ENCODE measurements around the gene RAI1. TPM values are rescaled to one million over a fixed set of nuclear protein-coding genes. Genes with fewer than 3 reads are reported as not detected.

Gene RAI1
- total RNA-seq, 1 donor from 2014 or later = 40.1 TPM

- peaks cover 3% of the 10 kb centered on the region for H3K9me3 Mint-ChIP-seq (ENCODE audit: unreplicated experiment)
- TF ChIP-seq CTCF (IDR thresholded peaks at IDR 0.05) = no peak
- no peak overlapping the region for H3K4me3 Mint-ChIP-seq (ENCODE audit: unreplicated experiment)
- no peak overlapping the region for H3K27ac Mint-ChIP-seq (ENCODE audit: unreplicated experiment)
- H3K36me3 Mint-ChIP-seq (ENCODE audit: unreplicated experiment) = no peaks in the 10 kb centered on the region
- no peaks in the 10 kb centered on the region for H3K4me1 Mint-ChIP-seq (ENCODE audit: unreplicated experiment)
- DNase-seq (ENCODE audit: extremely low spot score, unreplicated experiment) = no peak
- peaks cover 3% of the 10 kb centered on the region for H3K27me3 Mint-ChIP-seq (ENCODE audit: unreplicated experiment)
These were observed 33.6 kb upstream of the RAI1 start for GRCh38 chr17:17647524-17648178.

- Mint-ChIP-seq H3K36me3 (ENCODE audit: unreplicated experiment) (no peaks in the 10 kb centered on the region), H3K27ac (ENCODE audit: unreplicated experiment) (no peak overlapping the region), H3K4me3 (ENCODE audit: unreplicated experiment) (no peak overlapping the region), H3K27me3 (ENCODE audit: unreplicated experiment) (peaks cover 8% of the 10 kb centered on the region), H3K4me1 (ENCODE audit: unreplicated experiment) (no peaks in the 10 kb centered on the region), H3K9me3 (ENCODE audit: unreplicated experiment) (peaks cover 3% of the 10 kb centered on the region)
- TF ChIP-seq CTCF (IDR thresholded peaks at IDR 0.05) = no peak
- no peak for DNase-seq (ENCODE audit: extremely low spot score, unreplicated experiment)
These were observed 32.5 kb upstream of the RAI1 start for GRCh38 chr17:17648762-17649161.

- Mint-ChIP-seq H3K4me3 (ENCODE audit: unreplicated experiment) (no peak overlapping the region), H3K27ac (ENCODE audit: unreplicated experiment) (no peak overlapping the region), H3K9me3 (ENCODE audit: unreplicated experiment) (peaks cover 3% of the 10 kb centered on the region), H3K4me1 (ENCODE audit: unreplicated experiment) (no peaks in the 10 kb centered on the region), H3K27me3 (ENCODE audit: unreplicated experiment) (peaks cover 11% of the 10 kb centered on the region), H3K36me3 (ENCODE audit: unreplicated experiment) (no peaks in the 10 kb centered on the region)
- no peak for DNase-seq (ENCODE audit: extremely low spot score, unreplicated experiment)
- TF ChIP-seq CTCF (IDR thresholded peaks at IDR 0.05) = no peak
These were observed 30.3 kb upstream of the RAI1 start for GRCh38 chr17:17650959-17651358.

GRCh38 chr17:17653343-17653742 is 27.9 kb upstream of the RAI1 start:
- Mint-ChIP-seq H3K4me1 (ENCODE audit: unreplicated experiment) (no peaks in the 10 kb centered on the region), H3K27ac (ENCODE audit: unreplicated experiment) (no peak overlapping the region), H3K4me3 (ENCODE audit: unreplicated experiment) (no peak overlapping the region), H3K27me3 (ENCODE audit: unreplicated experiment) (peaks cover 8% of the 10 kb centered on the region), H3K36me3 (ENCODE audit: unreplicated experiment) (no peaks in the 10 kb centered on the region), H3K9me3 (ENCODE audit: unreplicated experiment) (peaks cover 9% of the 10 kb centered on the region)
- DNase-seq (ENCODE audit: extremely low spot score, unreplicated experiment) = no peak
- TF ChIP-seq CTCF (IDR thresholded peaks at IDR 0.05) = no peak

- no peak overlapping the region for H3K27ac Mint-ChIP-seq (ENCODE audit: unreplicated experiment)
These were observed 21.9 kb upstream of the RAI1 start for GRCh38 chr17:17659340-17659739.

More at GRCh38 chr17:17659340-17659739, 21.9 kb upstream of the RAI1 start:
- H3K36me3 Mint-ChIP-seq (ENCODE audit: unreplicated experiment) = no peaks in the 10 kb centered on the region
- peaks cover 18% of the 10 kb centered on the region for H3K9me3 Mint-ChIP-seq (ENCODE audit: unreplicated experiment)
- no peak for DNase-seq (ENCODE audit: extremely low spot score, unreplicated experiment)
- peaks cover 8% of the 10 kb centered on the region for H3K27me3 Mint-ChIP-seq (ENCODE audit: unreplicated experiment)
- H3K4me1 Mint-ChIP-seq (ENCODE audit: unreplicated experiment) = peaks cover 8% of the 10 kb centered on the region
- H3K4me3 Mint-ChIP-seq (ENCODE audit: unreplicated experiment) = no peak overlapping the region
- TF ChIP-seq CTCF (IDR thresholded peaks at IDR 0.05) = no peak
